Gastrocnemius medialis (tissue), 4 donors: ENCODE results near the gene KLC3.

Experiments used
- POLR2A ChIP-seq, 2 donors: fragments of 450-650 bp; IDR thresholded peaks; one replicate each; pipeline ENCODE4 v1.6.1; 2017; ENCODE audit warnings: antibody characterized with exemption in 2 of 2, mild to moderate bottlenecking in 2 of 2, moderate library complexity in 2 of 2
- TF ChIP-seq, protein P1 (sequence below), 5 experiments: fragments of 450-650 bp in 3 of 5; fragments of 200-600 bp in 2 of 5; sonication (generic) in 2 of 5; IDR thresholded peaks in 4 of 5; conservative IDR thresholded peaks in 1 of 5; 1 replicate in 4 of 5; 2 replicates in 1 of 5; pipeline ENCODE4 v1.5.1; 2016 to 2019; ENCODE audit warnings: antibody characterized with exemption in 5 of 5, mild to moderate bottlenecking in 3 of 5, moderate library complexity in 3 of 5

DNA sequence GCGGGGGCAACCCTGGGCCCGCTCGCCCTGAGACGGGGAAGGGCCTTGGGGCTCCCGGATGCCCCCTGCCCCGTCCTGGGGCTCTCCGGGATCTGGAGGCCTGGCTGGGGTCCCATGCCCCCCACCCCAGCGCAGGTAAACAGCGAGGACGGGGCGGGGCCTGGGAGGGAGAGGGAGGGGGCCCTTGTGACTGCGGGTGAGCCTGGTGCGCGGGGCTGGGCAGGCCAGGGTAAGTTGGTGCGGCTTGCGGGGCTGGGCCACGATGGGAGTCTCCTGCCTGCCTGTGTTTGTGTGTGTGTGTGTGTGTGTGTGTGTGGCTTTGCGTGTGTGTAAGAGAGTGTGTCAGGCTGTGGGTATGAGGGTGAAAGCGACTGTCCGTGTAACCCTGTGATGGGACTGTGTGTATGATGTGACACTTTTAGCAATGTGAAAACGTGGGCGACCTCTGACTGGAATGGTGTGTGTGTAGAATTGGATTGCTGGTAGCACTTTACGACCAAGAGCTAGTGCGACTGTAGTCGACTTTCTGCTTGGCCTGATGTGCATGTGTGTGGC is 426 bp downstream of the KLC3 start:
- TF ChIP-seq, protein P1, sequence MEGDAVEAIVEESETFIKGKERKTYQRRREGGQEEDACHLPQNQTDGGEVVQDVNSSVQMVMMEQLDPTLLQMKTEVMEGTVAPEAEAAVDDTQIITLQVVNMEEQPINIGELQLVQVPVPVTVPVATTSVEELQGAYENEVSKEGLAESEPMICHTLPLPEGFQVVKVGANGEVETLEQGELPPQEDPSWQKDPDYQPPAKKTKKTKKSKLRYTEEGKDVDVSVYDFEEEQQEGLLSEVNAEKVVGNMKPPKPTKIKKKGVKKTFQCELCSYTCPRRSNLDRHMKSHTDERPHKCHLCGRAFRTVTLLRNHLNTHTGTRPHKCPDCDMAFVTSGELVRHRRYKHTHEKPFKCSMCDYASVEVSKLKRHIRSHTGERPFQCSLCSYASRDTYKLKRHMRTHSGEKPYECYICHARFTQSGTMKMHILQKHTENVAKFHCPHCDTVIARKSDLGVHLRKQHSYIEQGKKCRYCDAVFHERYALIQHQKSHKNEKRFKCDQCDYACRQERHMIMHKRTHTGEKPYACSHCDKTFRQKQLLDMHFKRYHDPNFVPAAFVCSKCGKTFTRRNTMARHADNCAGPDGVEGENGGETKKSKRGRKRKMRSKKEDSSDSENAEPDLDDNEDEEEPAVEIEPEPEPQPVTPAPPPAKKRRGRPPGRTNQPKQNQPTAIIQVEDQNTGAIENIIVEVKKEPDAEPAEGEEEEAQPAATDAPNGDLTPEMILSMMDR (IDR thresholded peaks at IDR 0.05 in 4 of 5, conservative IDR thresholded peaks at IDR 0.05 in 1 of 5) = no peak
- TF ChIP-seq POLR2A (IDR thresholded peaks at IDR 0.05) = no peak
